Type B pancreatic cell (in vitro differentiated cells): ENCODE measurements around the gene NOX3. TPM values are rescaled to one million over a fixed set of nuclear protein-coding genes. Genes with fewer than 3 reads are reported as not detected.

Experiments used
- DNase-seq: peaks from one replicate; pipeline ENCODE4 v3.0.0; 2021; ENCODE audit warnings: mixed read lengths; ENCODE audit not compliant: unreplicated experiment; ENCODE audit errors: extremely low spot score
- H3K27ac Mint-ChIP-seq: 2 replicates; pipeline ENCODE4 v1.8.0; 2021; ENCODE audit warnings: mild to moderate bottlenecking, mixed read lengths
- H3K27me3 Mint-ChIP-seq: 2 replicates; pipeline ENCODE4 v1.8.0; 2021; ENCODE audit warnings: mixed read lengths
- H3K36me3 Mint-ChIP-seq: 2 replicates; pipeline ENCODE4 v1.8.0; 2021; ENCODE audit warnings: mixed read lengths
- H3K4me1 Mint-ChIP-seq: one replicate; pipeline ENCODE4 v1.8.0; 2021; ENCODE audit warnings: mixed read lengths; ENCODE audit not compliant: unreplicated experiment
- H3K4me3 Mint-ChIP-seq: 2 replicates; pipeline ENCODE4 v1.8.0; 2021; ENCODE audit warnings: mild to moderate bottlenecking, mixed read lengths
- H3K9me3 Mint-ChIP-seq: 2 replicates; pipeline ENCODE4 v1.8.0; 2021; ENCODE audit warnings: mixed read lengths
- CTCF ChIP-seq: fragments of 200-600 bp; sonication (generic); conservative IDR thresholded peaks from 2 replicates; pipeline ENCODE4 v1.5.0; 2021; ENCODE audit warnings: antibody characterized with exemption, mild to moderate bottlenecking
- total RNA-seq: library from RNA; stranded (reverse); gene quantifications from 2 replicates; pipeline ENCODE4 v1.2.1, GENCODE V29; 2021; ENCODE audit warnings: low replicate concordance

The NOX3 gene
- total RNA-seq, 1 donor from 2014 or later, result not detected

DNA sequence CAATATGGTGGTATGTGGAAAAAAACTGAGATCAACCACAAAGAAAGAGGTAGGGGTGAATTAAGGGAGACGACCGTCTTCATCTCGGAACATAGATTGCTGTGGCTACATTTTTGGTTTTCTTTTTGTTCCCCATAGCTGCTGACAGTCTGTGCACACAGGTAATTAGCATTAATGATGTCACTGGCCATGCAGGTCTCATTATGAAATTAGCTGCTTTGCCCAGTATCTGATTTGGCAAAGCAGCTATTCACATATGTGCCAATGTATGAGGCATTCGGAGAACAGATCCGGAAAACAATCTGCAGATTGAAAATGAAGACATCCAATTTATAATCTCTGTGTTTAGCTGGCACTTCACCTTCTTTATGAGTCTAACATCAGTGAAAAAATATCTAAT is 13.1 kb downstream of the NOX3 start:
- TF ChIP-seq CTCF, result no peak

DNA sequence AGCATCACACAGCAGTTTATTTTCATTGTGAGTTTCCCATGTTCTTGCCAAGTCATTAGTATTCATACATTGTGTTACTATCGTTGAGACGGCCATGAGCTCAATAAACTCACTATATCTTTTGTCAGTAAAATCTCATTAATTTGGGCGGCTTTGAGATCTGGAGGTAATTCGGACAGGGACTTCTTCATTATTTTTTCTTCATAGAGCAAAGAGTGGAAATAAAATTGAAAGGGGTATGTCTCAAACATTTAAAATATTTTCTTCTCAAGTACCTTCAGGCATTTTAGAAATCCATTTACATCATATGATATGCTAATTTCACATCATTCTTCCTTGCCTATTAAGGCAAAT is 14.6 kb downstream of the NOX3 start:
- Mint-ChIP-seq H3K4me3 (no peak overlapping the region), H3K4me1 (no peaks in the 10 kb centered on the region), H3K9me3 (no peaks in the 10 kb centered on the region), H3K36me3 (no peaks in the 10 kb centered on the region), H3K27ac (no peak overlapping the region), H3K27me3 (peaks cover 5% of the 10 kb centered on the region)
- TF ChIP-seq CTCF, result no peak
- DNase-seq, result no peak

More for the DNA sequence above, 13.1 kb downstream of the NOX3 start:
- peaks cover 5% of the 10 kb centered on the region for H3K27me3 Mint-ChIP-seq
- no peak for DNase-seq
- no peaks in the 10 kb centered on the region for H3K36me3 Mint-ChIP-seq
- no peaks in the 10 kb centered on the region for H3K9me3 Mint-ChIP-seq
- no peak overlapping the region for H3K4me3 Mint-ChIP-seq
- H3K4me1 Mint-ChIP-seq, result no peaks in the 10 kb centered on the region
- H3K27ac Mint-ChIP-seq, result no peak overlapping the region

GRCh38 chr6:155440398-155441111 is 15.1 kb downstream of the NOX3 start:
- no peak for DNase-seq
- no peak for TF ChIP-seq CTCF
- H3K4me3 Mint-ChIP-seq, result no peak overlapping the region
- H3K36me3 Mint-ChIP-seq, result no peaks in the 10 kb centered on the region
- H3K27ac Mint-ChIP-seq, result no peak overlapping the region
- no peaks in the 10 kb centered on the region for H3K9me3 Mint-ChIP-seq
- no peaks in the 10 kb centered on the region for H3K4me1 Mint-ChIP-seq
- peaks cover 5% of the 10 kb centered on the region for H3K27me3 Mint-ChIP-seq

- TF ChIP-seq CTCF, result no peak
- no peak overlapping the region for H3K4me3 Mint-ChIP-seq
Measured at GRCh38 chr6:155439376-155439775, 16.3 kb downstream of the NOX3 start.

DNA sequence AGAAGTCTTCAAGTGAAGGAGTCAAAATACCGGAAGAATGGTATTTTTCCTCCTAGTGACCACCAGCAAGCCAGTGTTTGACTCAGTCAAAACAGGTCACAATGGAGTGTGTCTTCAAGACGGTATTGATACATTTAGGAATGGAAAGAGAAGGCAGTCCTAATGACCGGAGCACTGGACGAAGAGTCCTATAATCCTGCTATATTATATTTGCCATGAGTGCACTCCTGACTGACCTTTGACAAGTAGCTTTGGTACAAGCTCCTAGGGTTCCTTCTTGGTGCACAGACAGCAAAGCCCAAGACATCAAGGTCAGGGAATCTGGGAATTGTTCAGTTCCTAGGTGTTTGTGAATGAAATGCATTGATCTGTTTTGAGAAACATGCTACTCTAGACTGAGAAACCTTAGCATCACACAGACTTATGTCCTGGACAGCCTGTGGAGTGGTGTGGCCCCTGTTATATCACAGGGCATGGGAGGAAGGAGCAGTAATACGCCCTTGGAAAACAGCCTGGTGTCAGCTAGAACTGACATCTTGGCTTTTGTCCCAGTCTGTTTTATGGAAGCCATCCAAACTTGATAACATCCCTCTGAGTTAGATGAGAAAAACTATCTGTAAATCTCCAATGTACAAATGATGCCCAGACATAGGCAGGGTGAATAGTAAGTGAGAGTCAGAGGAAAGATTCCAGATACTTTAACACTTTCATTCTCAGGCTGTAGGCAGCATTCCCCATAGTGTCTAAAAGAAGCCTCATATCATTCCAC is 18.5 kb downstream of the NOX3 start:
- DNase-seq, result no peak
- Mint-ChIP-seq H3K4me3 (no peak overlapping the region), H3K36me3 (no peaks in the 10 kb centered on the region), H3K27ac (no peak overlapping the region), H3K4me1 (no peaks in the 10 kb centered on the region), H3K9me3 (no peaks in the 10 kb centered on the region), H3K27me3 (peaks cover 3% of the 10 kb centered on the region)
- TF ChIP-seq CTCF, result no peak

More at GRCh38 chr6:155439376-155439775, 16.3 kb downstream of the NOX3 start:
- Mint-ChIP-seq H3K36me3 (no peaks in the 10 kb centered on the region), H3K9me3 (no peaks in the 10 kb centered on the region), H3K27me3 (no peaks in the 10 kb centered on the region), H3K4me1 (no peaks in the 10 kb centered on the region), H3K27ac (no peak overlapping the region)
- DNase-seq, result no peak
